Right lung (tissue), 5 donors: ENCODE measurements around the gene SCAMP5. TPM values are rescaled to one million over a fixed set of nuclear protein-coding genes. Genes with fewer than 3 reads are reported as not detected.

Experiments
- DNase-seq, 2 donors: peaks; one replicate each; pipeline ENCODE4 v3.0.0-alpha.2; 2013
- polyA plus RNA-seq, 5 donors: library from polyadenylated mRNA; unstranded; fragments of 120-200 nt; gene quantifications; one replicate each; pipeline versions ENCODE4 v1.2.1 to v1.2.3, GENCODE V29; 2013; ENCODE audit warnings: inconsistent platforms in 1 of 5, low replicate concordance in 1 of 5; ENCODE audit not compliant: insufficient read length in 5 of 5, insufficient read depth in 1 of 5

SCAMP5 gene
- polyA plus RNA-seq, 5 donors, result 11.5 to 28.0 (median 14.2) TPM

- DNase-seq, result no peak
Observed at GRCh38 chr15:75067123-75067830, 71.9 kb downstream of the SCAMP5 start.

- no peak for DNase-seq
Observed at GRCh38 chr15:75068748-75069147, 73.4 kb downstream of the SCAMP5 start.

- DNase-seq, result no peak
Observed at GRCh38 chr15:75069301-75069925, 74.0 kb downstream of the SCAMP5 start.

- no peak for DNase-seq
Observed at GRCh38 chr15:75070674-75071073, 75.3 kb downstream of the SCAMP5 start.

Other genes starting within 250 kb of the SCAMP5 start
- gene CYP1A2, start 246.7 kb upstream of the SCAMP5 start, polyA plus RNA-seq, result under 1 TPM; 0.32 to 0.46 (median 0.43) TPM
- 10 to 100 TPM; 35.6 to 56.6 (median 38.0) TPM for gene CSK, start 213.5 kb upstream of the SCAMP5 start, polyA plus RNA-seq
- under 1 TPM in 1 of 5 donors, not detected in 4; 0.18 TPM for gene LMAN1L, start 182.7 kb upstream of the SCAMP5 start, polyA plus RNA-seq
- gene CPLX3, start 168.9 kb upstream of the SCAMP5 start, polyA plus RNA-seq, result under 1 TPM in 2 of 5 donors, not detected in 3; 0.05 to 0.10 TPM
- gene ULK3, start 152.4 kb upstream of the SCAMP5 start, polyA plus RNA-seq, result 10 to 100 TPM; 23.7 to 43.4 (median 34.2) TPM
- gene SCAMP2, start 122.2 kb upstream of the SCAMP5 start, polyA plus RNA-seq, result 10 to 100 TPM; 41.9 to 64.1 (median 48.2) TPM
- 10 to 100 TPM; 53.0 to 61.6 (median 59.0) TPM for gene MPI, start 105.5 kb upstream of the SCAMP5 start, polyA plus RNA-seq
- 10 to 100 TPM; 57.1 to 72.3 (median 60.3) TPM for gene FAM219B, start 88.7 kb upstream of the SCAMP5 start, polyA plus RNA-seq
- 100 to 1,000 TPM; 106 to 141 (median 118) TPM for gene COX5A, start 57.5 kb upstream of the SCAMP5 start, polyA plus RNA-seq
- gene RPP25, start 38.8 kb upstream of the SCAMP5 start, polyA plus RNA-seq, result 10 to 100 TPM in 1 of 5 donors, 1 to 10 TPM in 4; 4.5 to 10.4 (median 5.6) TPM
- 10 to 100 TPM; 11.1 to 16.3 (median 11.9) TPM for gene PPCDC, start 28.0 kb downstream of the SCAMP5 start, polyA plus RNA-seq
- 10 to 100 TPM in 4 of 5 donors, 1 to 10 TPM in 1; 7.2 to 17.3 (median 10.7) TPM for gene C15orf39, start 206.3 kb downstream of the SCAMP5 start, polyA plus RNA-seq